HG03108 (cell line): ENCODE measurements around the gene SNRNP48.
A peak's percentile ranks its signal among the peaks of the same experiment; 100 is the strongest.

Source experiments
- ATAC-seq: cut with Tn5 transposase; IDR thresholded peaks from one replicate; pipeline ENCODE4 v1.9.1; 2021; ENCODE audit warnings: moderate library complexity; ENCODE audit not compliant: unreplicated experiment

The SNRNP48 gene

GRCh38 chr6:7591770-7592169 lies 1.8 kb downstream of the SNRNP48 start:
- no peak for ATAC-seq

- no peak for ATAC-seq
Measured at GRCh38 chr6:7593229-7593628, 3.2 kb downstream of the SNRNP48 start.

- no peak for ATAC-seq
Measured at GRCh38 chr6:7594579-7595125, 4.7 kb downstream of the SNRNP48 start.

- ATAC-seq, result no peak
Measured at GRCh38 chr6:7604003-7604402, 14.0 kb downstream of the SNRNP48 start.

- peak; percentile 74 for ATAC-seq
Measured at GRCh38 chr6:7604506-7604905, 14.5 kb downstream of the SNRNP48 start.

GRCh38 chr6:7615611-7616383 lies 25.8 kb downstream of the SNRNP48 start:
- no peak for ATAC-seq

GRCh38 chr6:7617801-7618764 lies 28.1 kb downstream of the SNRNP48 start:
- ATAC-seq, result peak; percentile 66

GRCh38 chr6:7621761-7622160 lies 31.8 kb downstream of the SNRNP48 start:
- ATAC-seq, result no peak

- ATAC-seq, result no peak
Measured at GRCh38 chr6:7624796-7625710, 35.1 kb downstream of the SNRNP48 start.

- no peak for ATAC-seq
Measured at GRCh38 chr6:7628479-7628878, 38.5 kb downstream of the SNRNP48 start.

- no peak for ATAC-seq
Measured at GRCh38 chr6:7628909-7629308, 38.9 kb downstream of the SNRNP48 start.

- no peak for ATAC-seq
Measured at GRCh38 chr6:7629321-7629720, 39.3 kb downstream of the SNRNP48 start.

GRCh38 chr6:7630792-7631191 lies 40.8 kb downstream of the SNRNP48 start:
- no peak for ATAC-seq

GRCh38 chr6:7631466-7631865 lies 41.5 kb downstream of the SNRNP48 start:
- no peak for ATAC-seq

- no peak for ATAC-seq
Measured at GRCh38 chr6:7632501-7633290, 42.7 kb downstream of the SNRNP48 start.

- ATAC-seq, result no peak
Measured at GRCh38 chr6:7633361-7633760, 43.4 kb downstream of the SNRNP48 start.

GRCh38 chr6:7636151-7636550 lies 46.2 kb downstream of the SNRNP48 start:
- ATAC-seq, result no peak

- no peak for ATAC-seq
Measured at GRCh38 chr6:7637533-7637932, 47.5 kb downstream of the SNRNP48 start.

GRCh38 chr6:7639427-7639826 lies 49.4 kb downstream of the SNRNP48 start:
- no peak for ATAC-seq

- ATAC-seq, result no peak
Measured at GRCh38 chr6:7640016-7640415, 50.0 kb downstream of the SNRNP48 start.
